Sigmoid colon (tissue), 4 donors: Measurements from ENCODE around the gene MON1B.

ENCODE experiments used
- EP300 ChIP-seq, 4 donors: sonication (generic); formaldehyde crosslinking; IDR thresholded peaks; one replicate each; pipeline ENCODE4 v1.6.1; 2017; ENCODE audit warnings: antibody characterized with exemption in 4 of 4
- POLR2A ChIP-seq, 2 donors: fragments of 450-650 bp; IDR thresholded peaks; one replicate each; pipeline ENCODE4 v1.6.1; 2016; ENCODE audit warnings: antibody characterized with exemption in 2 of 2, mild to moderate bottlenecking in 2 of 2, moderate library complexity in 2 of 2
- POLR2AphosphoS5 ChIP-seq, 4 donors: sonication (generic); formaldehyde crosslinking; IDR thresholded peaks; one replicate each; pipeline ENCODE4 v1.6.1; 2017; ENCODE audit warnings: antibody characterized with exemption in 4 of 4
- TF ChIP-seq, protein P1 (sequence below), 4 experiments: fragments of 450-650 bp in 3 of 4; fragments of 200-600 bp in 1 of 4; IDR thresholded peaks; one replicate each; pipeline ENCODE4 v1.5.1; 2016 to 2019; ENCODE audit warnings: antibody characterized with exemption in 4 of 4, mild to moderate bottlenecking in 3 of 4, moderate library complexity in 2 of 4

DNA sequence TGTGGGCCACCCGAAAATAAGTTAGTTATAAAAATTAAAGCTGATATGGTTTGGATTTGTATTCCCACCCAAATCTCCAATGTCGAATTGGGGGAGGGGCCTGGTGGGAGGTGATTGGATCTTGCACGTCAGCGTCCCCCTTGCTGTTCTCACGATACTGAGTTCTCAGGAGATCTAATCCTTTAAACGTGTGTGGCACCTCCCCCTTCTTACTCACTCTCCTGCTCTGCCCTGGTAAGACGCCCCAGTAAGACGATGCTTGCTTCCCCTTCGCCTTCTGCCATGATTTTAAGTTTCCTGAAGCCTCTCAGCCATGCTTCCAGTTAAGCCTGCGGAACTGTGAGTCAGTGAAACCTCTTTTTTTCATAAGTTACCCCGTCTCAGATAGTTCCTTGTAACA, 43.6 kb downstream of the MON1B start:
- no peak for TF ChIP-seq POLR2A (IDR thresholded peaks at IDR 0.05)
- TF ChIP-seq, protein P1, sequence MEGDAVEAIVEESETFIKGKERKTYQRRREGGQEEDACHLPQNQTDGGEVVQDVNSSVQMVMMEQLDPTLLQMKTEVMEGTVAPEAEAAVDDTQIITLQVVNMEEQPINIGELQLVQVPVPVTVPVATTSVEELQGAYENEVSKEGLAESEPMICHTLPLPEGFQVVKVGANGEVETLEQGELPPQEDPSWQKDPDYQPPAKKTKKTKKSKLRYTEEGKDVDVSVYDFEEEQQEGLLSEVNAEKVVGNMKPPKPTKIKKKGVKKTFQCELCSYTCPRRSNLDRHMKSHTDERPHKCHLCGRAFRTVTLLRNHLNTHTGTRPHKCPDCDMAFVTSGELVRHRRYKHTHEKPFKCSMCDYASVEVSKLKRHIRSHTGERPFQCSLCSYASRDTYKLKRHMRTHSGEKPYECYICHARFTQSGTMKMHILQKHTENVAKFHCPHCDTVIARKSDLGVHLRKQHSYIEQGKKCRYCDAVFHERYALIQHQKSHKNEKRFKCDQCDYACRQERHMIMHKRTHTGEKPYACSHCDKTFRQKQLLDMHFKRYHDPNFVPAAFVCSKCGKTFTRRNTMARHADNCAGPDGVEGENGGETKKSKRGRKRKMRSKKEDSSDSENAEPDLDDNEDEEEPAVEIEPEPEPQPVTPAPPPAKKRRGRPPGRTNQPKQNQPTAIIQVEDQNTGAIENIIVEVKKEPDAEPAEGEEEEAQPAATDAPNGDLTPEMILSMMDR (IDR thresholded peaks at IDR 0.05) = no peak
- TF ChIP-seq POLR2AphosphoS5 (IDR thresholded peaks at IDR 0.05) = no peak
- TF ChIP-seq EP300 (IDR thresholded peaks at IDR 0.05) = no peak
